ENCODE data around the gene MPC2.

The MPC2 gene

DNA sequence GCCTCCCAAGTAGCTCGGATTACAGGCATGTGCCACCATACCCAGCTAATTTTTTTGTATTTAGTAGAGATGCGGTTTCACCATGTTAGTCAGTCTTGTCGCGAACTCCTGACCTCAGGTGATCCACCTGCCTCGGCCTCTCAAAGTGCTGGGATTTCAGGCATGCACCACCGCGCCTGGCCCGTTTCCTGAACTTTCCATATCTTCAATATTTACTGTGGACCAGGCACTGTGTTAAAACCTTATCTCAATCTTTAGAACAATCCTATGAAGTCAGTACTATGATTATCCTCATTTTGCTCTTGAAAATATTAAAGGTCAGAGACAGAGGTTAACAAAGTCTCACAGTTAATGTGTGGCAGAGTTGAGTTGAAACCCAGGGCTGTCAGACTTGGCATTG is 21.3 kb downstream of the MPC2 start:
- no peak overlapping the region for H3K27ac ChIP-seq (replicated peaks)
- TF ChIP-seq POLR2AphosphoS5 (IDR thresholded peaks at IDR 0.05; ENCODE audit: low read depth), result no peak
- H3K4me3 ChIP-seq (replicated peaks; ENCODE audit: insufficient read depth, low read length), result no peak overlapping the region
- no peaks in the 10 kb centered on the region for H3K27me3 ChIP-seq (ENCODE audit: insufficient read depth, poor library complexity, severe bottlenecking)
- DNase-seq (ENCODE audit: low read depth in 1 of 2, low spot score in 1 of 2), result no peak

DNA sequence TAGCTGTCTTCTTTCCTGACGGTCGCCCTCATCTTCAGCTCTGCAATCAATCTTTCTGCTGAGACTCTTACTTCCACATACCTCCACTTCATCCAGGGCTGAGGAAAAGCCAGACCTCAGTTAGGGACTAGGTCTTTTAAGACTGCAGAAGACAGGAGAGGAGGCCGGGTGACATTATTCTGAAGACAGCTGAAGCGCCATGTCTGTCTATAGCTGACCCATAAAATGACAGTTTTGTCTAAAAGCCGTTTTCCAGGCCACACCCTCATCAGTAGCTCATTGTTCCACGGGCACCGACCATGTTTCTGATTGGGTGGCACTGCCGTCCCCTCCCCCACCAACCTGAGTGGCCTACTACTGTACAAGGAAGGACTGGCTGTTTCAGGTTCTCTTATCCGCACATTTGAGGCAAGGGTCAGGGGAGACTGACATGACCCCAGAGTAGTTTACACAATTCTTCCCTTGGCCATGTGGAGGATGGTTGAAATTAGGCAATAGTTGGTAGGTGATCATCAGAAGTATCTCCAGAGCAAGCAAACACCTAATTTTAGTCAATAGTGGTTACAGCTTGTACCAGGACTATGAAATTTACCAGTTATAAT is 22.9 kb downstream of the MPC2 start, which contains the start of gene ADCY10:
Gene ADCY10 (minus strand): TSS at position 240 of the 602 bp plus-strand sequence. CDS start 8,994 bp downstream, outside the sequence.
- Histone ChIP-seq H3K4me3 (replicated peaks; ENCODE audit: insufficient read depth, low read length) (no peak within 1 kb of the TSS), H3K27ac (replicated peaks) (no peak within 1 kb of the TSS), H3K27me3 (ENCODE audit: insufficient read depth, poor library complexity, severe bottlenecking) (no peaks in the 10 kb centered on the region)
- no peak for TF ChIP-seq GABPA (IDR thresholded peaks at IDR 0.05; ENCODE audit: low read depth)
- no peak for DNase-seq (ENCODE audit: low read depth in 1 of 2, low spot score in 1 of 2)

DNA sequence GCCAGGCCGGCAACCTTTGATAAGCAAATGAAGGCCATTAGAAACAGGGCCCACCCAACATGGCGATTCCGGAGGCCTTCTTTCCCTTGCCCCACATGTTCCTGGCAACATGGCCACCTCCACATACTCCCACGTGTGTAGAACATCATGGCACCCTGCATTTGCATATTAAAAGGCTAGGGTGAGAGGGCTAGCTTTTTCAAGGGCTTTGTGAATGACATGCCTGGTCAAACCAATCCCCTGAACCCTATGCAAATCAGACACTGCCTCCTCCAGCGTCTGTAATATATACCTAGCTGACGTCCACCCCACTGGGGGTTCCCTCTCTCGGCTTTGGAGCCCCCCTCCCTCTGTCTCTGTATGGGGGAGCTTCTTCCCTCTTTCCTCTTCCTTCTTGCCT is 24.6 kb downstream of the MPC2 start:
- TF ChIP-seq, protein P1, sequence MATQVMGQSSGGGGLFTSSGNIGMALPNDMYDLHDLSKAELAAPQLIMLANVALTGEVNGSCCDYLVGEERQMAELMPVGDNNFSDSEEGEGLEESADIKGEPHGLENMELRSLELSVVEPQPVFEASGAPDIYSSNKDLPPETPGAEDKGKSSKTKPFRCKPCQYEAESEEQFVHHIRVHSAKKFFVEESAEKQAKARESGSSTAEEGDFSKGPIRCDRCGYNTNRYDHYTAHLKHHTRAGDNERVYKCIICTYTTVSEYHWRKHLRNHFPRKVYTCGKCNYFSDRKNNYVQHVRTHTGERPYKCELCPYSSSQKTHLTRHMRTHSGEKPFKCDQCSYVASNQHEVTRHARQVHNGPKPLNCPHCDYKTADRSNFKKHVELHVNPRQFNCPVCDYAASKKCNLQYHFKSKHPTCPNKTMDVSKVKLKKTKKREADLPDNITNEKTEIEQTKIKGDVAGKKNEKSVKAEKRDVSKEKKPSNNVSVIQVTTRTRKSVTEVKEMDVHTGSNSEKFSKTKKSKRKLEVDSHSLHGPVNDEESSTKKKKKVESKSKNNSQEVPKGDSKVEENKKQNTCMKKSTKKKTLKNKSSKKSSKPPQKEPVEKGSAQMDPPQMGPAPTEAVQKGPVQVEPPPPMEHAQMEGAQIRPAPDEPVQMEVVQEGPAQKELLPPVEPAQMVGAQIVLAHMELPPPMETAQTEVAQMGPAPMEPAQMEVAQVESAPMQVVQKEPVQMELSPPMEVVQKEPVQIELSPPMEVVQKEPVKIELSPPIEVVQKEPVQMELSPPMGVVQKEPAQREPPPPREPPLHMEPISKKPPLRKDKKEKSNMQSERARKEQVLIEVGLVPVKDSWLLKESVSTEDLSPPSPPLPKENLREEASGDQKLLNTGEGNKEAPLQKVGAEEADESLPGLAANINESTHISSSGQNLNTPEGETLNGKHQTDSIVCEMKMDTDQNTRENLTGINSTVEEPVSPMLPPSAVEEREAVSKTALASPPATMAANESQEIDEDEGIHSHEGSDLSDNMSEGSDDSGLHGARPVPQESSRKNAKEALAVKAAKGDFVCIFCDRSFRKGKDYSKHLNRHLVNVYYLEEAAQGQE (IDR thresholded peaks at IDR 0.05; ENCODE audit: insufficient replicate concordance, low read depth), result no peak
- TF ChIP-seq SPI1 (IDR thresholded peaks at IDR 0.05; ENCODE audit: borderline replicate concordance, low read depth) (no peak), GABPA (IDR thresholded peaks at IDR 0.05; ENCODE audit: low read depth) (no peak), POLR2AphosphoS5 (IDR thresholded peaks at IDR 0.05; ENCODE audit: low read depth) (no peak)
- TF ChIP-seq, protein P2, sequence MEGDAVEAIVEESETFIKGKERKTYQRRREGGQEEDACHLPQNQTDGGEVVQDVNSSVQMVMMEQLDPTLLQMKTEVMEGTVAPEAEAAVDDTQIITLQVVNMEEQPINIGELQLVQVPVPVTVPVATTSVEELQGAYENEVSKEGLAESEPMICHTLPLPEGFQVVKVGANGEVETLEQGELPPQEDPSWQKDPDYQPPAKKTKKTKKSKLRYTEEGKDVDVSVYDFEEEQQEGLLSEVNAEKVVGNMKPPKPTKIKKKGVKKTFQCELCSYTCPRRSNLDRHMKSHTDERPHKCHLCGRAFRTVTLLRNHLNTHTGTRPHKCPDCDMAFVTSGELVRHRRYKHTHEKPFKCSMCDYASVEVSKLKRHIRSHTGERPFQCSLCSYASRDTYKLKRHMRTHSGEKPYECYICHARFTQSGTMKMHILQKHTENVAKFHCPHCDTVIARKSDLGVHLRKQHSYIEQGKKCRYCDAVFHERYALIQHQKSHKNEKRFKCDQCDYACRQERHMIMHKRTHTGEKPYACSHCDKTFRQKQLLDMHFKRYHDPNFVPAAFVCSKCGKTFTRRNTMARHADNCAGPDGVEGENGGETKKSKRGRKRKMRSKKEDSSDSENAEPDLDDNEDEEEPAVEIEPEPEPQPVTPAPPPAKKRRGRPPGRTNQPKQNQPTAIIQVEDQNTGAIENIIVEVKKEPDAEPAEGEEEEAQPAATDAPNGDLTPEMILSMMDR (IDR thresholded peaks at IDR 0.05; ENCODE audit: insufficient read depth, low read length), result no peak
- DNase-seq (ENCODE audit: low read depth in 1 of 2, low spot score in 1 of 2), result no peak

DNA sequence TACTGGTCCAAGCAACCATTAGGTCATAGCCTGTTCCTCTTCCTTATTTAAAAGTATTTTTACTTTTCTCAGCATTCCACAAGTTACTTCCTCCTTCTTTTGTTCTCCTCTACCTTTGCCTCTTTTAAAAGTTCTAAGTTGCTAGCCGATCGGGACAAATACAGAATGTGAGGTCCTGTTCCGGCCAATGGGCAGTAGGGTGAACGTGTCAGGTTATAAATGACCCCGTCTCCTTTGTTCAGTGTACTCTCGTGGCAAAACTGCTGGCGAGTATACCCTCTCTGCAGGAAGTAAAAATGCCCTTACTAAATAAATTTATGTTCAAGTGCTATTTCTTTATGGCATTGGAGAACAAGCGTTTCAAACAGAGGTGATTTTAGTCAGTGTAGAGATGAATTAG is 25.5 kb downstream of the MPC2 start:
- no peaks in the 10 kb centered on the region for H3K27me3 ChIP-seq (ENCODE audit: insufficient read depth, poor library complexity, severe bottlenecking)
- H3K27ac ChIP-seq (replicated peaks), result no peak overlapping the region
- DNase-seq (ENCODE audit: low read depth in 1 of 2, low spot score in 1 of 2), result no peak
- H3K4me3 ChIP-seq (replicated peaks; ENCODE audit: insufficient read depth, low read length), result no peak overlapping the region
- no peak for TF ChIP-seq SPI1 (IDR thresholded peaks at IDR 0.05; ENCODE audit: borderline replicate concordance, low read depth)
- no peak for TF ChIP-seq POLR2AphosphoS5 (IDR thresholded peaks at IDR 0.05; ENCODE audit: low read depth)
- TF ChIP-seq, protein P2 (IDR thresholded peaks at IDR 0.05; ENCODE audit: insufficient read depth, low read length), result no peak

More for the DNA sequence above, 24.6 kb downstream of the MPC2 start:
- Histone ChIP-seq H3K27ac (replicated peaks) (no peak overlapping the region), H3K27me3 (ENCODE audit: insufficient read depth, poor library complexity, severe bottlenecking) (no peaks in the 10 kb centered on the region), H3K4me3 (replicated peaks; ENCODE audit: insufficient read depth, low read length) (no peak overlapping the region)

DNA sequence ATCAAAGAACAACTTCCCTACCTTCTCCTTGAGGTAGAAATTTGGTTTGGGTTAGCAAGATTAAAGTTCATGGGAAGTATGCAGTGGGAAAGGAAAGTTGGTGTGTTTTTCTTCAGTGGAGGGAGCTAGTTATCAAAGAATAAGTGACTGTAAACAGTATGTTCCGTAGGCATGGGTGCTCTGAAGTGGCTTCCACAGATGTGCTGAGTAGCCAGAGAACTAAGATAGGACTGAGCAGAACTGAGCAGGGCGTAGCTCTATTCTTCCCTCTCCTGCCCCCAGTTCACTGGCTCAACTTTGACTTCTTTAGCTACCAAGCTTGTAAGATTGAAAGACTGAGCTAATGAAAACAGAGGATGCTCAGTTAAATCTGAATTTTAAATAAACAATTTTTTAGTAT is 26.3 kb downstream of the MPC2 start:
- no peak overlapping the region for H3K4me3 ChIP-seq (replicated peaks; ENCODE audit: insufficient read depth, low read length)
- DNase-seq (ENCODE audit: low read depth in 1 of 2, low spot score in 1 of 2), result no peak
- no peak overlapping the region for H3K27ac ChIP-seq (replicated peaks)
- TF ChIP-seq POLR2AphosphoS5 (IDR thresholded peaks at IDR 0.05; ENCODE audit: low read depth), result no peak
- TF ChIP-seq, protein P2 (IDR thresholded peaks at IDR 0.05; ENCODE audit: insufficient read depth, low read length), result no peak
- no peak for TF ChIP-seq SPI1 (IDR thresholded peaks at IDR 0.05; ENCODE audit: borderline replicate concordance, low read depth)
- no peak for TF ChIP-seq GABPA (IDR thresholded peaks at IDR 0.05; ENCODE audit: low read depth)
- TF ChIP-seq, protein P1 (IDR thresholded peaks at IDR 0.05; ENCODE audit: insufficient replicate concordance, low read depth), result no peak
- H3K27me3 ChIP-seq (ENCODE audit: insufficient read depth, poor library complexity, severe bottlenecking), result no peaks in the 10 kb centered on the region
